Psoas muscle (tissue), 8 donors: Measurements from ENCODE around the gene LRRC32. TPM values are rescaled to one million over a fixed set of nuclear protein-coding genes. Genes with fewer than 3 reads are reported as not detected.

Source experiments
- ATAC-seq, 4 donors: fragments of 200-7000 bp; cut with Tn5 transposase; one replicate each; pipeline ENCODE4 v1.9.1; 2020; ENCODE audit warnings: moderate library complexity in 3 of 4, mild to moderate bottlenecking in 2 of 4
- DNase-seq, 2 donors: peaks; one replicate each; pipeline ENCODE4 v3.0.0-alpha.2; 2020
- H3K27ac ChIP-seq: fragments of 200-600 bp; one replicate; pipeline ENCODE4 v1.8.0; 2022
- H3K27me3 ChIP-seq, 3 donors: fragments of 200-600 bp in 1 of 3; one replicate each; pipeline versions ENCODE4 v1.6.1 to v1.8.0; 2013 to 2022; ENCODE audit warnings: low read length in 2 of 3, mild to moderate bottlenecking in 2 of 3, moderate library complexity in 1 of 3; ENCODE audit not compliant: insufficient read depth in 3 of 3
- H3K36me3 ChIP-seq, 2 donors: fragments of 200-600 bp in 1 of 2; one replicate each; pipeline versions ENCODE4 v1.6.1 to v1.8.0; 2013 to 2022; ENCODE audit warnings: low read depth in 1 of 2, mild to moderate bottlenecking in 1 of 2, moderate library complexity in 1 of 2; ENCODE audit not compliant: insufficient read depth in 1 of 2
- H3K4me1 ChIP-seq: fragments of 200-600 bp; one replicate; pipeline ENCODE4 v1.8.0; 2022
- H3K4me3 ChIP-seq: fragments of 200-600 bp; one replicate; pipeline ENCODE4 v1.8.0; 2022; ENCODE audit warnings: mild to moderate bottlenecking
- H3K9me3 ChIP-seq: fragments of 200-600 bp; one replicate; pipeline ENCODE4 v1.8.0; 2022
- CTCF ChIP-seq: fragments of 200-600 bp; IDR thresholded peaks from one replicate; pipeline ENCODE4 v1.8.0; 2022; ENCODE audit warnings: antibody characterized with exemption
- WGBS, 3 donors: extraction: QIAGEN DNeasy Blood & Tissue Kit; methylation state at CpG; one replicate each; pipeline versions ENCODE4 v1.1.6 to v1.1.7; 2013; 5-methylcytosine and 5-hydroxymethylcytosine counted together
- intact Hi-C, 2 donors: fragments of 100-400 bp; cut with DNase I; formaldehyde crosslinking; loops; one replicate each; pipeline versions ENCODE4 v1.11.0 to v1.14.2; 2022
- polyA plus RNA-seq, 3 donors: library from polyadenylated mRNA; stranded (reverse); fragments of 200-250 nt; gene quantifications; one replicate each; pipeline ENCODE4 v1.2.3, GENCODE V29; 2013
- total RNA-seq, 4 donors: library from RNA; stranded (reverse); fragmentation: NEBNext Ultra II Directional in 2 of 4; extraction: Animal tissue kit (Norgen Biotek cat#: 25700) in 2 of 4; gene quantifications; one replicate each; pipeline versions ENCODE4 v1.2.1 to v1.2.4, GENCODE V29; 2021 to 2023
- donor health status: healthy with polysubstance abuse.
- donor health status: DM: no; HTN: no; CAD: no; lungs with moderate emphysema.
- donor health status: Bipolar disorder and iron deficiency.
- donor health status: healthy.
- donor health status: DM: yes; HTN: yes; CAD: no.
- donor health status: DM: no; HTN: no; CAD: no.
- donor health status: DM: no; HTN: no; CAD: no.
- donor health status: DM: yes; HTN: yes; CAD: no.

Gene LRRC32
- total and polyA plus RNA-seq, 7 donors = 14.7 to 32.9 (median 16.7) TPM

GRCh38 chr11:76642341-76642740, 28.2 kb downstream of the LRRC32 start:
- intact Hi-C loops = no loop called here
- H3K4me1 ChIP-seq = no peaks in the 10 kb centered on the region
- no peak overlapping the region for H3K27ac ChIP-seq
- H3K4me3 ChIP-seq = no peak overlapping the region
- peaks cover 6% of the 10 kb centered on the region for H3K9me3 ChIP-seq
- 56 to 65% (median 64%) methylated on average over 8 of the region's 8 CpGs for WGBS, 3 donors
- ATAC-seq (no peak), DNase-seq (no peak)
- no peaks in the 10 kb centered on the region for H3K36me3 ChIP-seq
- no peak for TF ChIP-seq CTCF
- H3K27me3 ChIP-seq = peaks cover 0 to 3% (median 0%) of the 10 kb centered on the region in 3 donors

- WGBS, 3 donors = 86 to 92% (median 87%) methylated on average over 4 of the region's 4 CpGs
- H3K27ac ChIP-seq = no peak overlapping the region
- no peaks in the 10 kb centered on the region for H3K36me3 ChIP-seq
- DNase-seq (no peak), ATAC-seq (no peak)
- H3K4me3 ChIP-seq = no peak overlapping the region
- intact Hi-C loops = no loop called here
- no peaks in the 10 kb centered on the region for H3K4me1 ChIP-seq
- TF ChIP-seq CTCF = no peak
- peaks cover 2% of the 10 kb centered on the region for H3K9me3 ChIP-seq
- H3K27me3 ChIP-seq = peaks cover 0 to 3% (median 0%) of the 10 kb centered on the region in 3 donors
Observed at GRCh38 chr11:76641905-76642304, 28.6 kb downstream of the LRRC32 start.

- ATAC-seq (no peak), DNase-seq (no peak)
- Histone ChIP-seq H3K4me1 (no peaks in the 10 kb centered on the region), H3K4me3 (no peak overlapping the region), H3K27me3 (peaks cover 0 to 3% (median 0%) of the 10 kb centered on the region in 3 donors), H3K9me3 (no peaks in the 10 kb centered on the region), H3K36me3 (no peaks in the 10 kb centered on the region), H3K27ac (no peak overlapping the region)
- WGBS, 3 donors = 70 to 86% (median 78%) methylated on average over 5 of the region's 5 CpGs
- intact Hi-C loops = no loop called here
- TF ChIP-seq CTCF = no peak
Observed at GRCh38 chr11:76640501-76640900, 30.0 kb downstream of the LRRC32 start.

- no peaks in the 10 kb centered on the region for H3K36me3 ChIP-seq
- intact Hi-C loops = no loop called here
- no peak overlapping the region for H3K4me3 ChIP-seq
- H3K9me3 ChIP-seq = no peaks in the 10 kb centered on the region
- peaks cover 0 to 3% (median 0%) of the 10 kb centered on the region in 3 donors for H3K27me3 ChIP-seq
- H3K4me1 ChIP-seq = no peaks in the 10 kb centered on the region
- no peak overlapping the region for H3K27ac ChIP-seq
- DNase-seq (no peak), ATAC-seq (no peak)
- 64 to 84% (median 71%) methylated on average over 2 of the region's 2 CpGs for WGBS, 3 donors
- no peak for TF ChIP-seq CTCF
Observed at GRCh38 chr11:76639621-76640020, 30.9 kb downstream of the LRRC32 start.
